Neuron (in vitro differentiated cells): ENCODE measurements around the gene SLC46A2.

Source experiments
- H2AFZ ChIP-seq: one replicate; pipeline ENCODE4 v1.6.1; 2013; ENCODE audit warnings: low read depth, mild to moderate bottlenecking, inconsistent platforms, low read length, moderate library complexity
- H3K27me3 ChIP-seq: one replicate; pipeline ENCODE4 v1.6.1; 2013; ENCODE audit warnings: low read length; ENCODE audit not compliant: insufficient read depth
- H3K36me3 ChIP-seq: one replicate; pipeline ENCODE4 v1.6.1; 2013; ENCODE audit warnings: low read length; ENCODE audit not compliant: insufficient read depth
- H3K4me1 ChIP-seq: one replicate; pipeline ENCODE4 v1.6.1; 2013; ENCODE audit warnings: low read length; ENCODE audit not compliant: insufficient read depth
- H3K4me3 ChIP-seq: 2 replicates; pipeline ENCODE4 v1.5.1; 2013; ENCODE audit warnings: mild to moderate bottlenecking, low read length, moderate library complexity
- H3K9me3 ChIP-seq: one replicate; pipeline ENCODE4 v1.6.1; 2013; ENCODE audit warnings: low read length

SLC46A2 gene

GRCh38 chr9:112849363-112849922 lies 41.2 kb downstream of the SLC46A2 start:
- peaks cover 2% of the 10 kb centered on the region for H3K9me3 ChIP-seq
- H2AFZ ChIP-seq = no peak overlapping the region
- H3K36me3 ChIP-seq = peaks cover 19% of the 10 kb centered on the region
- peaks cover 4% of the 10 kb centered on the region for H3K4me1 ChIP-seq
- H3K4me3 ChIP-seq = no peak overlapping the region
- no peaks in the 10 kb centered on the region for H3K27me3 ChIP-seq

DNA sequence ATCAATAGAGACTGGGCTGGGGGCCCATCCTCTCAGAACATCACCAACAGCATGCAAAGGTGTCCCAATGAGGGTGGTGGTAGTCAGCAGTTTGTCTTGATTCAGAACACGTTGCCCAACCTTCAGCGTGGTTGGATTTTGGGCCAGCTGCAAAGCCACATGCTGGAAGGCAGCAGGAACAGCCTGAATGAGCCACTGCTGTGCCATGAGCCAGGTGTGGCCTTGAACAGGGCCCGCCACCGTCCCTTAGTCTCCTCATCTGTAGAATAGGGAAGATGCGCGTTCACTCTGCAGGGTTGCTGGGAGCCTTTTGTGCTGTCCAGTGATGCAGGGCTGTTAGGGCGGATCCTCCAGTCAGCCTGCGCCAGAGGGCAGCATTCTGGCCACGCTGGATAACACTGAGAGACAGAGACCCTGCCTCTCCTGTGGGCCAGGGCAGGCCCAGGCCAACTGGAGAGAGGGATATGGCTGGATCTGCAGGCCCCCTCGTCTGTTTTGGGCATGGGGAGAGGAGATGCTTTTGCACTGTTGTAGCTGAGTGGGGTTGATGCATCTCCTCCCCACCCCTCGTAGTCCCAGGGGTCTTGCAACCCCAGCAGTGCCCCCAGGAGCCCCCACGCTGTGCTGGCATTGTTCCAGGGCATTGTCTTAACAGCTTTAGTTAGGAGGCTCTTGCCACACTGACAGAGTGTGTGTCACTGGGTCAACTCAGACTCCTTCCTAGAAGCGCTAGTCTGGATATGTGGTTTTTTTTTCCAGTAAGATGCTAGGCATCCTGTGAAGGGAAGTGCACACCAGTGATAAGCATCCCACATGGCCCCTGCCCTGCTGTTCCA lies 42.1 kb downstream of the SLC46A2 start:
- H3K4me1 ChIP-seq = peaks cover 4% of the 10 kb centered on the region
- no peak overlapping the region for H2AFZ ChIP-seq
- peaks cover 18% of the 10 kb centered on the region for H3K36me3 ChIP-seq
- peaks cover 3% of the 10 kb centered on the region for H3K9me3 ChIP-seq
- H3K4me3 ChIP-seq = no peak overlapping the region
- H3K27me3 ChIP-seq = no peaks in the 10 kb centered on the region

GRCh38 chr9:112846528-112847488 lies 43.9 kb downstream of the SLC46A2 start:
- Histone ChIP-seq H3K4me1 (peaks cover 4% of the 10 kb centered on the region), H3K4me3 (no peak overlapping the region), H2AFZ (no peak overlapping the region), H3K9me3 (peaks cover 3% of the 10 kb centered on the region), H3K36me3 (peaks cover 9% of the 10 kb centered on the region), H3K27me3 (no peaks in the 10 kb centered on the region)

GRCh38 chr9:112844771-112845542 lies 45.7 kb downstream of the SLC46A2 start:
- peaks cover 9% of the 10 kb centered on the region for H3K36me3 ChIP-seq
- H3K27me3 ChIP-seq = no peaks in the 10 kb centered on the region
- peaks cover 4% of the 10 kb centered on the region for H3K4me1 ChIP-seq
- H3K4me3 ChIP-seq = no peak overlapping the region
- H2AFZ ChIP-seq = no peak overlapping the region
- peaks cover 3% of the 10 kb centered on the region for H3K9me3 ChIP-seq

- Histone ChIP-seq H3K27me3 (no peaks in the 10 kb centered on the region), H3K9me3 (peaks cover 16% of the 10 kb centered on the region), H3K4me1 (no peaks in the 10 kb centered on the region), H3K4me3 (no peak overlapping the region), H3K36me3 (peaks cover 27% of the 10 kb centered on the region), H2AFZ (no peak overlapping the region)
Measured at GRCh38 chr9:112842555-112842954, 48.1 kb downstream of the SLC46A2 start.

- Histone ChIP-seq H3K27me3 (no peaks in the 10 kb centered on the region), H3K9me3 (peaks cover 17% of the 10 kb centered on the region), H3K4me1 (no peaks in the 10 kb centered on the region), H3K4me3 (no peak overlapping the region), H2AFZ (no peak overlapping the region), H3K36me3 (peaks cover 32% of the 10 kb centered on the region)
Measured at GRCh38 chr9:112841261-112841660, 49.4 kb downstream of the SLC46A2 start.

DNA sequence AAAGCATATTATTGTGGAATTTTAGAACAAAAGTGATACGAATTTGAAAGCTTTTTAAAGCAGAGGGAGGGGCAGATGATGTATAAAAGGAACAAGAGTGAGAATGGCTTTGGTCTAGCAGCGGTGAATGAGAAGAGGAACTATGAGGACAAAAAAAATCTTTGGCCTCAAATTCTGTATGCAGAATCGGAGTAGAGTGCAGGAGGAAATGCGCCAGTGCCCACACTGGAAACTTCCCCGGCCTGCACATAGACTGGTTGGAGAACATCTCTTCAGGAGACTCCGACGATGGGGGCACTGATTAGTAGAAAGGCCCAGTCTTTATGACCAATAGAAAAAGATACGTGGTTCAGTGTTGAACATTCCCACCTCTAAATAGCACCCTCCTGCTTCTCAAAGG lies 51.3 kb downstream of the SLC46A2 start:
- H3K4me1 ChIP-seq = no peaks in the 10 kb centered on the region
- peaks cover 15% of the 10 kb centered on the region for H3K9me3 ChIP-seq
- no peaks in the 10 kb centered on the region for H3K27me3 ChIP-seq

GRCh38 chr9:112838342-112838741 lies 52.3 kb downstream of the SLC46A2 start:
- H3K9me3 ChIP-seq = peaks cover 14% of the 10 kb centered on the region
- H3K27me3 ChIP-seq = no peaks in the 10 kb centered on the region
- peaks cover 40% of the 10 kb centered on the region for H3K36me3 ChIP-seq
- no peak overlapping the region for H3K4me3 ChIP-seq
- H3K4me1 ChIP-seq = no peaks in the 10 kb centered on the region
- H2AFZ ChIP-seq = no peak overlapping the region

More for the DNA sequence above, 51.3 kb downstream of the SLC46A2 start:
- Histone ChIP-seq H3K36me3 (peaks cover 39% of the 10 kb centered on the region), H2AFZ (no peak overlapping the region), H3K4me3 (no peak overlapping the region)

GRCh38 chr9:112836394-112836793 lies 54.3 kb downstream of the SLC46A2 start:
- Histone ChIP-seq H3K36me3 (peaks cover 39% of the 10 kb centered on the region), H3K9me3 (peaks cover 14% of the 10 kb centered on the region), H3K27me3 (no peaks in the 10 kb centered on the region), H2AFZ (no peak overlapping the region), H3K4me3 (no peak overlapping the region), H3K4me1 (no peaks in the 10 kb centered on the region)

DNA sequence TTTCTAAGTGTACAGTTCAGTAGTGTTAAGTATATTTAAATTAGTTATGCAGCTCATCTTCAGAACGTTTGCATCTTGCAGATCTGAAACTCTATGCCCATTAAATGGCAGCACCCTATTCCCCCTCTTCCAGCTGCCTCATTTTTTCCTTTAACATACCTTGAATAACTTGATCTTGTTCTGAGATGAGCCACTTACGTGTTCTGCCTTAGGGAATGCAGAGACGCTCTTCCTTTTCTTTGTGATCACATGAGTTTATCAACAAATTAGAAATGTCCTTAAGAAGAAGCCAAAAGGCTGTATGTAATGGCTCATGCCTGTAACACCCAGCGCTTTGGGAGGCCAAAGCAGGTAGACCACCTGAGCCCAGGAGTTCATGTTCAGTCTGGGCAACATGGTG lies 57.6 kb downstream of the SLC46A2 start:
- no peaks in the 10 kb centered on the region for H3K4me1 ChIP-seq
- peaks cover 3% of the 10 kb centered on the region for H3K9me3 ChIP-seq
- no peak overlapping the region for H2AFZ ChIP-seq
- H3K36me3 ChIP-seq = peaks cover 14% of the 10 kb centered on the region
- no peak overlapping the region for H3K4me3 ChIP-seq
- no peaks in the 10 kb centered on the region for H3K27me3 ChIP-seq

DNA sequence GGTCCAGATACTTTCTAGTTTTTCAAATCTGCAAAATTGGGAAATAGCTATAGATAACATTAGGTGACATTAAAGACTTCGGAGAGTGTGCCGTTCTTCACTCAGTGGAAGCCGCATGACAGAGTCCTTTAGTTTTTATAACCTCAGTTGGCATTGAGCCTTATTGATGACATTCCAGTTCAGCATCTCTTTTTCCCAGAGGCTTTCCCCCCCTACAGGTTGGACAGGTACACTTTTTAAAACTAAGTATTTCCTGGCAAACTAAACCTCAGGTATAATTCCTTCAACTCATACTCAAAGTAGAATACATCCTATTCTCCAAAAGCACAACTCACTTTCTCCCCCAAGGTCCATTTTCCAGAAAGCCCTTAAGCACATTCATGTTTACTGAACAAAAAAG lies 58.7 kb downstream of the SLC46A2 start:
- Histone ChIP-seq H3K4me1 (no peaks in the 10 kb centered on the region), H3K9me3 (no peaks in the 10 kb centered on the region), H3K4me3 (no peak overlapping the region), H2AFZ (no peak overlapping the region), H3K27me3 (no peaks in the 10 kb centered on the region), H3K36me3 (peaks cover 13% of the 10 kb centered on the region)

DNA sequence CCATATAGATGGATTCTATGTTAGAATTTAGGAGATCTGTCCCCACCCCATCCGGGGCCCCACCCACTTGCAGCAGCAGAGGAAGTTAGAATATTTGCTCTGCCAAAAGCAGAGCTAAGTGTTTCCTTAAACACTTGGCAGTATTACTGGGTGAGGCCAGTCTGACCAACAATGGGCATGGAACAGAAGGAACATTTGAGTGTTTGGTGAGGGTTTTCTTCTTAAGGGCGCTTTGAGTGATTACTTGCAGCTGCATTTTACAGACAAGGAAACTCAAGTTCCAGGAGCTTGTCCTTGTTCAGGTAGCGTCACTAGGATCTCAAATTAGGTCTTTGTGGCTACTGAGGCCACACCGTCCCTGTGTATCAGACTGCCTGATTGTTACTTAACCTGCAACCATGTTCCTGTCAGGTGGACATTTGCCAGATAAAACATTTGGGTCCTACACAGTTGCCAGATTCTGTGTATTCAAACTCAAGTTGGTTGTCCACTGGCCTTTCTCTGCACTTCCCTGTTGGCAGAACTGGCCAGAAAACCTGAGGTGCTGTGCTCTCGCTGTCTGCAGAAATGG lies 59.3 kb downstream of the SLC46A2 start:
- peaks cover 9% of the 10 kb centered on the region for H3K36me3 ChIP-seq

More for the DNA sequence above, 59.3 kb downstream of the SLC46A2 start:
- Histone ChIP-seq H2AFZ (no peak overlapping the region), H3K4me3 (no peak overlapping the region), H3K4me1 (no peaks in the 10 kb centered on the region), H3K9me3 (no peaks in the 10 kb centered on the region), H3K27me3 (no peaks in the 10 kb centered on the region)
